ENCODE measurements around the gene L3MBTL1. TPM values are rescaled to one million over a fixed set of nuclear protein-coding genes. Genes with fewer than 3 reads are reported as not detected.
A peak's percentile ranks its signal among the peaks of the same experiment; 100 is the strongest.

The L3MBTL1 gene
- total RNA-seq, 2 donors from 2014 or later: 38.4 to 57.6 TPM

GRCh38 chr20:43537921-43538877 lies 30.7 kb downstream of the L3MBTL1 start:
- Mint-ChIP-seq H3K9me3 (no peaks in the 10 kb centered on the region), H3K36me3 (ENCODE audit: low read depth) (peaks cover 22% of the 10 kb centered on the region), H3K27me3 (ENCODE audit: insufficient read depth) (no peaks in the 10 kb centered on the region), H3K27ac (no peak overlapping the region), H3K4me3 (no peak overlapping the region), H3K4me1 (no peaks in the 10 kb centered on the region)
- H3K4me3 ChIP-seq (ENCODE audit: low read length): no peak overlapping the region
- H3K27ac ChIP-seq (ENCODE audit: low read depth, low read length): no peak overlapping the region
- 66 to 75% methylated on average over 4 of the region's 4 CpGs for WGBS, 2 experiments (ENCODE audit: insufficient coverage in 1 of 2, insufficient read length in 1 of 2)
- no peaks in the 10 kb centered on the region for H3K9me3 ChIP-seq (ENCODE audit: control insufficient read depth, low read length)
- no peaks in the 10 kb centered on the region for H3K27me3 ChIP-seq (ENCODE audit: control insufficient read depth, insufficient read depth, low read length, poor library complexity, severe bottlenecking)
- TF ChIP-seq CTCF (conservative IDR thresholded peaks at IDR 0.05): peak; percentile 95
- no peak overlapping the region for H3K9ac ChIP-seq (ENCODE audit: extremely low read depth, low read length, poor library complexity, severe bottlenecking)
- DNase-seq: peak; percentile 90
- no peaks in the 10 kb centered on the region for H3K4me1 ChIP-seq (ENCODE audit: control insufficient read depth, insufficient read depth, low read length)
- H3K36me3 ChIP-seq (ENCODE audit: control insufficient read depth, insufficient read depth, low read length): peaks cover 16% of the 10 kb centered on the region

GRCh38 chr20:43538878-43539700 lies 31.6 kb downstream of the L3MBTL1 start:
- Histone ChIP-seq H3K9me3 (ENCODE audit: control insufficient read depth, low read length) (no peaks in the 10 kb centered on the region), H3K4me1 (ENCODE audit: control insufficient read depth, insufficient read depth, low read length) (no peaks in the 10 kb centered on the region), H3K27me3 (ENCODE audit: control insufficient read depth, insufficient read depth, low read length, poor library complexity, severe bottlenecking) (no peaks in the 10 kb centered on the region), H3K27ac (ENCODE audit: low read depth, low read length) (no peak overlapping the region), H3K36me3 (ENCODE audit: control insufficient read depth, insufficient read depth, low read length) (peaks cover 16% of the 10 kb centered on the region), H3K4me3 (ENCODE audit: low read length) (no peak overlapping the region), H3K9ac (ENCODE audit: extremely low read depth, low read length, poor library complexity, severe bottlenecking) (no peak overlapping the region)
- Mint-ChIP-seq H3K4me1 (no peaks in the 10 kb centered on the region), H3K9me3 (no peaks in the 10 kb centered on the region), H3K4me3 (no peak overlapping the region), H3K27ac (no peak overlapping the region), H3K27me3 (ENCODE audit: insufficient read depth) (no peaks in the 10 kb centered on the region), H3K36me3 (ENCODE audit: low read depth) (peaks cover 29% of the 10 kb centered on the region)
- no peak for TF ChIP-seq CTCF (conservative IDR thresholded peaks at IDR 0.05)
- 85 to 91% methylated on average over 5 to 6 of the region's 6 CpGs for WGBS, 2 experiments (ENCODE audit: insufficient coverage in 1 of 2, insufficient read length in 1 of 2)
- DNase-seq: no peak

GRCh38 chr20:43539975-43540672 lies 32.6 kb downstream of the L3MBTL1 start:
- Histone ChIP-seq H3K4me1 (ENCODE audit: control insufficient read depth, insufficient read depth, low read length) (no peaks in the 10 kb centered on the region), H3K9me3 (ENCODE audit: control insufficient read depth, low read length) (no peaks in the 10 kb centered on the region), H3K27me3 (ENCODE audit: control insufficient read depth, insufficient read depth, low read length, poor library complexity, severe bottlenecking) (no peaks in the 10 kb centered on the region), H3K27ac (ENCODE audit: low read depth, low read length) (no peak overlapping the region), H3K36me3 (ENCODE audit: control insufficient read depth, insufficient read depth, low read length) (peaks cover 19% of the 10 kb centered on the region), H3K9ac (ENCODE audit: extremely low read depth, low read length, poor library complexity, severe bottlenecking) (no peak overlapping the region), H3K4me3 (ENCODE audit: low read length) (no peak overlapping the region)
- Mint-ChIP-seq H3K4me3 (no peak overlapping the region), H3K36me3 (ENCODE audit: low read depth) (peaks cover 36% of the 10 kb centered on the region), H3K27ac (no peak overlapping the region), H3K4me1 (no peaks in the 10 kb centered on the region), H3K9me3 (no peaks in the 10 kb centered on the region), H3K27me3 (ENCODE audit: insufficient read depth) (no peaks in the 10 kb centered on the region)
- 93 to 98% methylated on average over 12 to 17 of the region's 17 CpGs for WGBS, 2 experiments (ENCODE audit: insufficient coverage in 1 of 2, insufficient read length in 1 of 2)
- peak; percentile 64 for DNase-seq
- no peak for TF ChIP-seq CTCF (conservative IDR thresholded peaks at IDR 0.05)

Data from endodermal cell (in vitro differentiated cells).